ENCODE data around the gene PDE4DIP.
"Not testable (repeated sequence)": the region's sequence is repeated elsewhere in the genome, so short reads cannot be mapped to it uniquely, and the experiment has no call there.

DNA sequence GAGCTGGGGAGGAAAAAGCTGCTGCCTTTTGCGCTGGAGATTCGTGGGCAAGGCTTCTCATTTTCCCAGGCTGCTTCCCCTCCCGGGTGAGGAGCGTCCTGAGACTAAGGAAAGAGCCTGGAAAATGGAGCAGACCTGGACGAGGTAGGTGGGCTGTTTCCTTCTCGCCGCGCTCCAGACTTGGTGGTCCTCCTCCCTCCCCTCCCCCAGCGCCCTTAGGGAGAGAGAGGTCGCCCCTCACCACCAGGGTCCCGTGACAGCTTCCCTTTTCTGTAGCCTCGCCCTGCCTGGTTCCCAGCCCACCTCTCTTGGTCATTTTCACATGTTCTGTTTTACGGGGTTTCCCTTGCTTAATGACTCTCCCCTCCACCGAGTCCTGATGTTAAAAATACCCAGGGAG lies 423 bp downstream of the PDE4DIP start:
- TF ChIP-seq, protein P1, sequence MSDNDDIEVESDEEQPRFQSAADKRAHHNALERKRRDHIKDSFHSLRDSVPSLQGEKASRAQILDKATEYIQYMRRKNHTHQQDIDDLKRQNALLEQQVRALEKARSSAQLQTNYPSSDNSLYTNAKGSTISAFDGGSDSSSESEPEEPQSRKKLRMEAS (IDR thresholded peaks at IDR 0.05), result not testable (repeated sequence)
- TF ChIP-seq, protein P2, sequence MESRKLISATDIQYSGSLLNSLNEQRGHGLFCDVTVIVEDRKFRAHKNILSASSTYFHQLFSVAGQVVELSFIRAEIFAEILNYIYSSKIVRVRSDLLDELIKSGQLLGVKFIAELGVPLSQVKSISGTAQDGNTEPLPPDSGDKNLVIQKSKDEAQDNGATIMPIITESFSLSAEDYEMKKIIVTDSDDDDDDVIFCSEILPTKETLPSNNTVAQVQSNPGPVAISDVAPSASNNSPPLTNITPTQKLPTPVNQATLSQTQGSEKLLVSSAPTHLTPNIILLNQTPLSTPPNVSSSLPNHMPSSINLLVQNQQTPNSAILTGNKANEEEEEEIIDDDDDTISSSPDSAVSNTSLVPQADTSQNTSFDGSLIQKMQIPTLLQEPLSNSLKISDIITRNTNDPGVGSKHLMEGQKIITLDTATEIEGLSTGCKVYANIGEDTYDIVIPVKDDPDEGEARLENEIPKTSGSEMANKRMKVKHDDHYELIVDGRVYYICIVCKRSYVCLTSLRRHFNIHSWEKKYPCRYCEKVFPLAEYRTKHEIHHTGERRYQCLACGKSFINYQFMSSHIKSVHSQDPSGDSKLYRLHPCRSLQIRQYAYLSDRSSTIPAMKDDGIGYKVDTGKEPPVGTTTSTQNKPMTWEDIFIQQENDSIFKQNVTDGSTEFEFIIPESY (IDR thresholded peaks at IDR 0.05), result not testable (repeated sequence)
- not testable (repeated sequence) for TF ChIP-seq RAD21 (IDR thresholded peaks at IDR 0.05); SP1 (IDR thresholded peaks at IDR 0.05); GABPA (IDR thresholded peaks at IDR 0.05 in 1 of 2, conservative IDR thresholded peaks at IDR 0.05 in 1 of 2)
- TF ChIP-seq, protein P3, sequence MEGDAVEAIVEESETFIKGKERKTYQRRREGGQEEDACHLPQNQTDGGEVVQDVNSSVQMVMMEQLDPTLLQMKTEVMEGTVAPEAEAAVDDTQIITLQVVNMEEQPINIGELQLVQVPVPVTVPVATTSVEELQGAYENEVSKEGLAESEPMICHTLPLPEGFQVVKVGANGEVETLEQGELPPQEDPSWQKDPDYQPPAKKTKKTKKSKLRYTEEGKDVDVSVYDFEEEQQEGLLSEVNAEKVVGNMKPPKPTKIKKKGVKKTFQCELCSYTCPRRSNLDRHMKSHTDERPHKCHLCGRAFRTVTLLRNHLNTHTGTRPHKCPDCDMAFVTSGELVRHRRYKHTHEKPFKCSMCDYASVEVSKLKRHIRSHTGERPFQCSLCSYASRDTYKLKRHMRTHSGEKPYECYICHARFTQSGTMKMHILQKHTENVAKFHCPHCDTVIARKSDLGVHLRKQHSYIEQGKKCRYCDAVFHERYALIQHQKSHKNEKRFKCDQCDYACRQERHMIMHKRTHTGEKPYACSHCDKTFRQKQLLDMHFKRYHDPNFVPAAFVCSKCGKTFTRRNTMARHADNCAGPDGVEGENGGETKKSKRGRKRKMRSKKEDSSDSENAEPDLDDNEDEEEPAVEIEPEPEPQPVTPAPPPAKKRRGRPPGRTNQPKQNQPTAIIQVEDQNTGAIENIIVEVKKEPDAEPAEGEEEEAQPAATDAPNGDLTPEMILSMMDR (IDR thresholded peaks at IDR 0.05; ENCODE audit: low read depth, low read length, missing input control), result not testable (repeated sequence)

Data from liver (tissue), 3 donors.